Measurements from ENCODE around the gene TLE4.

The TLE4 gene

DNA sequence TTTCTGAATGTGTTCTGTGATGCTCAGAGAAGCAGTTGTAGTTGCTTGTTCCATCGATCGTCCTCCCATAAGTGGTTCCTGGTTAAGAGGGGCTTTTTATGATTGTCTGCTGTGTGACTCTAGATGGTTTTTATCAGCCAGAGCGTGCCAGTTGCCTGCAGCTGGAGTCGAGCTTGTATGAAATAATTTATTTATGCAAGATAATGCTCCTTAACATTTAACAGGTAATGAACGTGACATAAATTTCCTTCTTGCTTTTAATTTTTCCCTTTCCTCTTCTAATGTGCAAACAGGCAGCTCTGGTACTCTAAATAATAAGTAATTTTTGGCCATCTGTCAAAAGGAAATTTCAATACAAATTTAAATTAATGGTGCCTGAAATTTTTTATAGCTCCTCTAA is 84.4 kb downstream of the TLE4 start:
- no peak for DNase-seq (ENCODE audit: insufficient read length, low spot score)
- no peak for TF ChIP-seq POLR2AphosphoS5 (IDR thresholded peaks at IDR 0.05; ENCODE audit: low read depth, low read length)
- TF ChIP-seq POLR2A (IDR thresholded peaks at IDR 0.05; ENCODE audit: low read depth, low read length), result no peak
- no peak for TF ChIP-seq TAF1 (IDR thresholded peaks at IDR 0.05; ENCODE audit: low read depth, low read length)
- no peak for TF ChIP-seq SPI1 (IDR thresholded peaks at IDR 0.05; ENCODE audit: low read depth, low read length)
- TF ChIP-seq POU2F2 (IDR thresholded peaks at IDR 0.05; ENCODE audit: low read depth, low read length), result no peak
- no peak for TF ChIP-seq PAX5 (IDR thresholded peaks at IDR 0.05; ENCODE audit: insufficient read depth, low read length, severe bottlenecking)
- no peak for FAIRE-seq

DNA sequence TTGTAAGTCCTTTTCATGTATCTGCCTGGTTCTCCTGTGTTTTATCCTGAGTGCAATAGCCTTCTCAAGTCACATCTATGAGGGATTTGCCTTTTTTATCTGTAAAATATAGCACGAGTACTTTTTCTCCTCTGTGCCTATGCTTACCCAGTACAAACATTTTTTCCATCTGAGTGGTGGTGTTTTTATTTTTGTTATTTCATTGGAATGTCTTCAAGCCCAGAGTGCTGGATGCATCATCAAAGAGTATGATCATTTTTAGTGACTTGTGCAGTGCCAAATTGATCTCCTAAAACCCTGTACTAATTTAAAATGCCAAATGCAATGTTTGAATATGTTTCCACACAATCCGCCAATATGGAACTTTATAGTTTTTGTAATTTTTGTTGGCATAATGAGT is 86.1 kb downstream of the TLE4 start:
- TF ChIP-seq SPI1 (IDR thresholded peaks at IDR 0.05; ENCODE audit: low read depth, low read length), result no peak
- no peak for TF ChIP-seq PAX5 (IDR thresholded peaks at IDR 0.05; ENCODE audit: insufficient read depth, low read length, severe bottlenecking)
- no peak for TF ChIP-seq POU2F2 (IDR thresholded peaks at IDR 0.05; ENCODE audit: low read depth, low read length)

DNA sequence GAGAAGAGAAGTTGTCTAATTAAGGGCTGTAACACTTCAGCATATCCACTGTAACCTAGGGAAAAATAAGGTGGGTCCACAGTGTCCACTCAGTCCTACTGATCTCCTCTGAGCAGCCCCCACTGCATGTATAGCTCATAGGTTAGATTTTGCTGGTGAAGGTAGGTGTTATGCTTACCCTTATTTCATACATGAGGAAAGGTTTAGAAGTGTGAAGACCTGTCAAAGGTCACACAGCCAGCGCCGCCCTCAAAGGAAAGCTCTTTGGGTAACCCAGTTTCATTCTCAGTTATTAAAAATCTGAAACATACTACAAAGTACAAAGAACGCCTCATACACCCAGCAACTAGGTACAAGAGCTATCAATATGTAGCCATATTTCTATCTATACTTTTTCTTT is 87.2 kb downstream of the TLE4 start:
- no peak for FAIRE-seq
- DNase-seq (ENCODE audit: insufficient read length, low spot score), result no peak
- TF ChIP-seq PAX5 (IDR thresholded peaks at IDR 0.05; ENCODE audit: insufficient read depth, low read length, severe bottlenecking) (no peak), SPI1 (IDR thresholded peaks at IDR 0.05; ENCODE audit: low read depth, low read length) (no peak), POU2F2 (IDR thresholded peaks at IDR 0.05; ENCODE audit: low read depth, low read length) (no peak), POLR2AphosphoS5 (IDR thresholded peaks at IDR 0.05; ENCODE audit: low read depth, low read length) (no peak), TAF1 (IDR thresholded peaks at IDR 0.05; ENCODE audit: low read depth, low read length) (no peak), POLR2A (IDR thresholded peaks at IDR 0.05; ENCODE audit: low read depth, low read length) (no peak)

More for the DNA sequence above, 86.1 kb downstream of the TLE4 start:
- FAIRE-seq (no peak), DNase-seq (ENCODE audit: insufficient read length, low spot score) (no peak)

DNA sequence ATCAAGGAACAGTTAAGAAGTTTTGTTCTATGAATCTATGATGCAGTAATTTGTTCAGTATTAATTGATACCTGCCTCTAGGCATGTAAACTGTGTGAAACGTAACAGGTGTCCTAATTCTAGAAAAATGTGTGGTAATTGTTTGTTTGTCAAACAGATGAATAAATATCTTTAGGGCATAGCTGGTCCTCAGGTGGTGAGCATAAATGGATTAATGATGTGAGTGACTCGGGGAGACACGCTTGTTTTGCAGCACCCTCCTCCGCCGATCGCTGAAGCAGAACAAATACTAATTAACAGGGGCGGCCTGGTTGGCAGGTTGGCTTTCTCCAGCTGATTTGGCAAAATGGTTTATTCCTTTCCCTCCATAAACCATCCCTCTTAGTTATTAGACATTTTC is 88.8 kb downstream of the TLE4 start:
- DNase-seq (ENCODE audit: insufficient read length, low spot score), result no peak
- TF ChIP-seq SPI1 (IDR thresholded peaks at IDR 0.05; ENCODE audit: low read depth, low read length) (no peak), POLR2AphosphoS5 (IDR thresholded peaks at IDR 0.05; ENCODE audit: low read depth, low read length) (no peak), PAX5 (IDR thresholded peaks at IDR 0.05; ENCODE audit: insufficient read depth, low read length, severe bottlenecking) (no peak), POU2F2 (IDR thresholded peaks at IDR 0.05; ENCODE audit: low read depth, low read length) (no peak), POLR2A (IDR thresholded peaks at IDR 0.05; ENCODE audit: low read depth, low read length) (no peak), TAF1 (IDR thresholded peaks at IDR 0.05; ENCODE audit: low read depth, low read length) (no peak)
- FAIRE-seq, result no peak

DNA sequence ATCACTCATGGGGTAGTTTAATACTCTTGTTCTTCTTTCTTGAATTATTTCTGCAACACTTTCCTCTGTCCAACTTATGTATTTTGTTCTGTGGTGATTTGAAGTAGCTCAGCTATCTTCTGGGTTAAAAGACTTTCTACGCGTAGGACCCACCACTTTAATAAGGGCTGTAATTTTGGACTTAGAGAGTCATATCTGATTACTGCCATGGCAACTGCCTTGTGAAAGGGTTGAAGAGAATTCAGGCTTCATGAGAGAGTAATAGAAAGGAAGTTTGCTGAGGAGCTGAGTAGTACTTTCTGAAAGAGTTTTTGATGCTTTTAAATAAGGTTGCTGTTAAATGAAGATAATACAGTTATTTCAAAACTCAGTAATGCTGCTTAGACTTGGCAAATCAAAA is 89.5 kb downstream of the TLE4 start:
- TF ChIP-seq POLR2AphosphoS5 (IDR thresholded peaks at IDR 0.05; ENCODE audit: low read depth, low read length) (no peak), SPI1 (IDR thresholded peaks at IDR 0.05; ENCODE audit: low read depth, low read length) (no peak), PAX5 (IDR thresholded peaks at IDR 0.05; ENCODE audit: insufficient read depth, low read length, severe bottlenecking) (no peak), POU2F2 (IDR thresholded peaks at IDR 0.05; ENCODE audit: low read depth, low read length) (no peak), TAF1 (IDR thresholded peaks at IDR 0.05; ENCODE audit: low read depth, low read length) (no peak), POLR2A (IDR thresholded peaks at IDR 0.05; ENCODE audit: low read depth, low read length) (no peak)
- no peak for FAIRE-seq
- DNase-seq (ENCODE audit: insufficient read length, low spot score), result no peak

DNA sequence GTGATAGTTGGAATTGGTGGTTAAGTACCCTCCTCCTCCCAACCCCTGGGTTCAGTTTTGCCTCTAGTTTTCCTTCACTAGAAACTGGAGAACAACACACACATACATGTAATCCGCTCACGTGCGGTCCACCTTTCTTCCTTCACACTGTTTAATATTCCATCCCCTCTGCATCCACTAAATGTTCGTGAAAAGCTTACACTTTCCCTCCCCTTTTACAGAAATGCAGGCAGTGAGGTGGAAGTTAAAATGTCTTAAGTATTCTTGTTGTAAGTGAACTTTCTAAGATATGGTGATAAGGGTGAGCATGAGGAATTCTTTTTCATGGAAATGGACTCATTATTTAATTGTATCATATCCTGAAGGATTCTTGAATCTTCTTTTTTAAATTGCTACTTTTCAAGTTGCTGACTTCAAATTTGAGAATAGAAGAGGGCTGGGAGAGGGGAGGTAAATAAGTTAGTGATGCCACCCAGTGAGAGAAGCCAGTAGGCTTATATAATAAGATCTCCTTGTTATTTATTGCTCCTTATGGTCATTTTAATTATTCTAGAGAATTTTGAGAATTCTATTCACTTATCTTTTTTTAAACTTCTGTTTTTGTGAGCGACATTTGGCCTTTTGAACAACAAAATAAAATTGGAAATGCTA is 90.2 kb downstream of the TLE4 start:
- DNase-seq (ENCODE audit: insufficient read length, low spot score), result no peak
- no peak for FAIRE-seq
- no peak for TF ChIP-seq POLR2A (IDR thresholded peaks at IDR 0.05; ENCODE audit: low read depth, low read length)
- TF ChIP-seq POU2F2 (IDR thresholded peaks at IDR 0.05; ENCODE audit: low read depth, low read length), result no peak
- no peak for TF ChIP-seq POLR2AphosphoS5 (IDR thresholded peaks at IDR 0.05; ENCODE audit: low read depth, low read length)
- TF ChIP-seq TAF1 (IDR thresholded peaks at IDR 0.05; ENCODE audit: low read depth, low read length), result no peak
- no peak for TF ChIP-seq PAX5 (IDR thresholded peaks at IDR 0.05; ENCODE audit: insufficient read depth, low read length, severe bottlenecking)
- no peak for TF ChIP-seq SPI1 (IDR thresholded peaks at IDR 0.05; ENCODE audit: low read depth, low read length)

DNA sequence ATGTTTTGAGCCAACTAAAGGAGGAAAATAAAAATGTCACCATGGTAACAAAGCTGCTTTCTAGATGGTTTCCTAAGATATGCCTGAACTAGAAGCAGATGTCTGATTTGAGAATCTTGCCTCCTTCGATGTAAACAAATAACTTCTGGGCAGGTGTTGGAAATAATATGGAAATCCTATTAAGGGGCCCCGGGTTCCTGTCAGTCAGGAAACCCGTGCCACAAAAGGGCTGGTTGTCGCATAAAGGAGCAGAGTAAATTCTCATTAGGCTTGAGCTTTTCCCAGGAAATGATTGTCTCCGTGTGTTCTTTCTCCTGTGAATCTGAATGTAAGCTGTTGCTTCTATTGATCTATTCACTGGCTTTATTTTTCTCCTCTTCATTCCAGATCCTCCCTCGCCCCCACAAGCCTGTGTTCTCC is 90.8 kb downstream of the TLE4 start:
- no peak for FAIRE-seq
- TF ChIP-seq SPI1 (IDR thresholded peaks at IDR 0.05; ENCODE audit: low read depth, low read length) (no peak), POLR2A (IDR thresholded peaks at IDR 0.05; ENCODE audit: low read depth, low read length) (no peak), PAX5 (IDR thresholded peaks at IDR 0.05; ENCODE audit: insufficient read depth, low read length, severe bottlenecking) (no peak), POU2F2 (IDR thresholded peaks at IDR 0.05; ENCODE audit: low read depth, low read length) (no peak), POLR2AphosphoS5 (IDR thresholded peaks at IDR 0.05; ENCODE audit: low read depth, low read length) (no peak), TAF1 (IDR thresholded peaks at IDR 0.05; ENCODE audit: low read depth, low read length) (no peak)
- no peak for DNase-seq (ENCODE audit: insufficient read length, low spot score)

DNA sequence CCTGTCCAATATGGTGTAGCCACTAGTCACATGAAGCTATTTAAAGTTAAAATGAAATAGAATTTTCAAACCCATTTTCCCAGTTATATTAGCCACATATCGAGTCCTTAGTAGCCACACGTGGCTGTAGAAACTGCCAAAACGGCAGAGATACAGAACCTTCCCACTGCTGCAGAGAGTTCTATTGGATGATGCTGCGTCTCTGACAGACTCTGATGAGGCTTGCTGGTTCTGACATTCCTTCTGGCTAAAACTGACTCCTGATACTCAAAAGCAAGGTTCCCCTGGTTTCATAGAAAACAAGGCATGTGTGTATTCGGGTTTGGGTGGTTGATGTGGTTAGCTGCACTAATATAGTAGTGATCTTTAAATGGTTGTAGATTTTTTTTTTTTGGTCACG is 91.5 kb downstream of the TLE4 start:
- TF ChIP-seq POLR2A (IDR thresholded peaks at IDR 0.05; ENCODE audit: low read depth, low read length), result no peak
- no peak for TF ChIP-seq SPI1 (IDR thresholded peaks at IDR 0.05; ENCODE audit: low read depth, low read length)
- no peak for TF ChIP-seq TAF1 (IDR thresholded peaks at IDR 0.05; ENCODE audit: low read depth, low read length)
- TF ChIP-seq POU2F2 (IDR thresholded peaks at IDR 0.05; ENCODE audit: low read depth, low read length), result no peak
- no peak for TF ChIP-seq POLR2AphosphoS5 (IDR thresholded peaks at IDR 0.05; ENCODE audit: low read depth, low read length)
- TF ChIP-seq PAX5 (IDR thresholded peaks at IDR 0.05; ENCODE audit: insufficient read depth, low read length, severe bottlenecking), result no peak
- DNase-seq (ENCODE audit: insufficient read length, low spot score), result no peak

DNA sequence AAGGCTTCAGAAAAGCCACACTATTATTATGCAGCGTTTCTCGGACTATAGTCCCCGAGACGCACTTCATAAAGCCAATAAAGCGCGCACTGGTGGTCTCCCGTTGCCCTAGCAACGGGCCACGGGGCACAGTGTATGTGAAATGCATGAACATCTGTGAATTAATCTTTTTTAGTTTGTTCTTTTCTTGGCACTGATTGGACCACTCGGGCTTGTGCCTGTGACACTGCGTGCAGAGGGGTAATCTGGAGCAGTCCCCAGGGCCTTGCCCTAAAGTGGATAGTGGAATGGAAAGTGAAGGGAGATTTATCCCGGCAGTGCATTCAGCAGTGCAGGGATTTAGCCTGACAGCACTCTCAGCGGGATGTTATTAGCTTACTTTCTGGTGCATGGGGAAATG is 92.1 kb downstream of the TLE4 start:
- no peak for FAIRE-seq
- TF ChIP-seq POU2F2 (IDR thresholded peaks at IDR 0.05; ENCODE audit: low read depth, low read length), result no peak
- no peak for TF ChIP-seq SPI1 (IDR thresholded peaks at IDR 0.05; ENCODE audit: low read depth, low read length)
- TF ChIP-seq POLR2A (IDR thresholded peaks at IDR 0.05; ENCODE audit: low read depth, low read length), result no peak
- TF ChIP-seq TAF1 (IDR thresholded peaks at IDR 0.05; ENCODE audit: low read depth, low read length), result no peak
- TF ChIP-seq PAX5 (IDR thresholded peaks at IDR 0.05; ENCODE audit: insufficient read depth, low read length, severe bottlenecking), result no peak
- TF ChIP-seq POLR2AphosphoS5 (IDR thresholded peaks at IDR 0.05; ENCODE audit: low read depth, low read length), result no peak
- DNase-seq (ENCODE audit: insufficient read length, low spot score), result no peak

More for the DNA sequence above, 91.5 kb downstream of the TLE4 start:
- FAIRE-seq, result no peak

DNA sequence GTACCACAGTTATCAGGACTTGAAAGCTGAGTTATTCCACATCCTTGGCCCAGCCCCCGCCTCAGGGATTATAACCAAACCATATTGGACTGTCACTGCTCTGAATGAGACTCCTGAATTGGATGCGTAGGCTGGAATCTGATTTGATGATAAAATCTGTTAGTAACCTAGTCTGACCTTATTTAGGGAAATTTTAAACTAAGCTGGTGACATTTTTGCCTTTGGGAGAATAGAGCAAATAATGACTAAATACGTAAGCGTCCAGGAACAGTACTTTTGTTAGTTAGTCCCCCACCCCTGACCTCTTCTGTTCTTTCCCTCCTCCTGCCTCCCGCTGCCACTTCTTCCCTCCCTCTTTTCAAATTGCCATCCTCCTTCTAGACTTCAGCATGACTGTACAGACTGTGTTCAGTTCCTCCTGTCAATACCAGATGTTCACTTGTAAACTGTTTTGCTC is 92.6 kb downstream of the TLE4 start:
- FAIRE-seq (no peak), DNase-seq (ENCODE audit: insufficient read length, low spot score) (no peak)

More for the DNA sequence above, 92.6 kb downstream of the TLE4 start:
- TF ChIP-seq POLR2AphosphoS5 (IDR thresholded peaks at IDR 0.05; ENCODE audit: low read depth, low read length), result no peak
- TF ChIP-seq POU2F2 (IDR thresholded peaks at IDR 0.05; ENCODE audit: low read depth, low read length), result no peak
- TF ChIP-seq SPI1 (IDR thresholded peaks at IDR 0.05; ENCODE audit: low read depth, low read length), result no peak
- TF ChIP-seq POLR2A (IDR thresholded peaks at IDR 0.05; ENCODE audit: low read depth, low read length), result no peak
- TF ChIP-seq TAF1 (IDR thresholded peaks at IDR 0.05; ENCODE audit: low read depth, low read length), result no peak
- no peak for TF ChIP-seq PAX5 (IDR thresholded peaks at IDR 0.05; ENCODE audit: insufficient read depth, low read length, severe bottlenecking)

All from GM12891 (cell line).